ENCODE data around the gene SPON1. TPM values are rescaled to one million over a fixed set of nuclear protein-coding genes. Genes with fewer than 3 reads are reported as not detected.

Gene SPON1
- total RNA-seq, 1 experiment from 2014 or later: 46.9 TPM

DNA sequence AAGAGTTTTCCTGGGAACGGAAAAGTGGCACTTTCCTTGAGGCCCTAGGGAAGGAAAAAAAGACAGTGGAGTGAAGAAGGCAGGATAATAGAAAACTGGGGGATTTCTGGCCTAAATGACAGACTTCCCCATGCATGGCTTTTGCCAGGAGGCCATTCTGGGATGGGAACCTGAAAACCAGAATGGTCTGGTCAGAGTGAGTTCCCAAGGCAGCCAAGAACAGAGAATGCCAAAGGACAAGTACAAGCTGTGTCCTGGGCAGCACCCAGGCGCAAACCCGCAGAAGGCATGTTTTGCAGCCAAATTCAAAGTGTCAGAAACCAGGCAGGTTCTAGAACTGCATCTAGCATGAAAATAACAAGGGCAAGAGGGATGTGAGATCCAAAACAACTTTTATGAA, 162.4 kb downstream of the SPON1 start:
- no peaks in the 10 kb centered on the region for H3K36me3 Mint-ChIP-seq (ENCODE audit: insufficient read depth, unreplicated experiment)
- H3K27ac Mint-ChIP-seq (ENCODE audit: unreplicated experiment): no peak overlapping the region
- H3K4me3 Mint-ChIP-seq (ENCODE audit: unreplicated experiment): no peak overlapping the region
- no TSS peak for BruUV-seq (replicated peaks)
- H3K4me1 ChIP-seq: no peaks in the 10 kb centered on the region
- H3K4me1 Mint-ChIP-seq (ENCODE audit: low read depth, unreplicated experiment): no peaks in the 10 kb centered on the region
- intact Hi-C loops (cut with micrococcal nuclease; ENCODE audit: unreplicated experiment): no loop called here
- H3K36me3 ChIP-seq (ENCODE audit: control insufficient read depth, insufficient read depth, low read length): no peaks in the 10 kb centered on the region; the same call in 1 of the 2 replicates
- DNase-seq: no peak
- H3K9me3 Mint-ChIP-seq (ENCODE audit: unreplicated experiment): peaks cover 23% of the 10 kb centered on the region
- H3K4me3 ChIP-seq (ENCODE audit: low read depth, low read length): no peak overlapping the region
- H3K27me3 Mint-ChIP-seq (ENCODE audit: insufficient read depth, unreplicated experiment): no peaks in the 10 kb centered on the region
- POLR2A ChIA-PET: no interaction called here
- H3K9me3 ChIP-seq: no peaks in the 10 kb centered on the region
- no peaks in the 10 kb centered on the region for H3K27me3 ChIP-seq (replicated peaks; ENCODE audit: control insufficient read depth, insufficient read depth, low read length)
- TF ChIP-seq, protein P1, sequence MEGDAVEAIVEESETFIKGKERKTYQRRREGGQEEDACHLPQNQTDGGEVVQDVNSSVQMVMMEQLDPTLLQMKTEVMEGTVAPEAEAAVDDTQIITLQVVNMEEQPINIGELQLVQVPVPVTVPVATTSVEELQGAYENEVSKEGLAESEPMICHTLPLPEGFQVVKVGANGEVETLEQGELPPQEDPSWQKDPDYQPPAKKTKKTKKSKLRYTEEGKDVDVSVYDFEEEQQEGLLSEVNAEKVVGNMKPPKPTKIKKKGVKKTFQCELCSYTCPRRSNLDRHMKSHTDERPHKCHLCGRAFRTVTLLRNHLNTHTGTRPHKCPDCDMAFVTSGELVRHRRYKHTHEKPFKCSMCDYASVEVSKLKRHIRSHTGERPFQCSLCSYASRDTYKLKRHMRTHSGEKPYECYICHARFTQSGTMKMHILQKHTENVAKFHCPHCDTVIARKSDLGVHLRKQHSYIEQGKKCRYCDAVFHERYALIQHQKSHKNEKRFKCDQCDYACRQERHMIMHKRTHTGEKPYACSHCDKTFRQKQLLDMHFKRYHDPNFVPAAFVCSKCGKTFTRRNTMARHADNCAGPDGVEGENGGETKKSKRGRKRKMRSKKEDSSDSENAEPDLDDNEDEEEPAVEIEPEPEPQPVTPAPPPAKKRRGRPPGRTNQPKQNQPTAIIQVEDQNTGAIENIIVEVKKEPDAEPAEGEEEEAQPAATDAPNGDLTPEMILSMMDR (IDR thresholded peaks at IDR 0.05; ENCODE audit: insufficient read depth in 1 of 2, low read depth in 1 of 2, low read length in 1 of 2, severe bottlenecking in 1 of 2, unreplicated experiment in 1 of 2): no peak
- CTCF ChIA-PET: no interaction called here

DNA sequence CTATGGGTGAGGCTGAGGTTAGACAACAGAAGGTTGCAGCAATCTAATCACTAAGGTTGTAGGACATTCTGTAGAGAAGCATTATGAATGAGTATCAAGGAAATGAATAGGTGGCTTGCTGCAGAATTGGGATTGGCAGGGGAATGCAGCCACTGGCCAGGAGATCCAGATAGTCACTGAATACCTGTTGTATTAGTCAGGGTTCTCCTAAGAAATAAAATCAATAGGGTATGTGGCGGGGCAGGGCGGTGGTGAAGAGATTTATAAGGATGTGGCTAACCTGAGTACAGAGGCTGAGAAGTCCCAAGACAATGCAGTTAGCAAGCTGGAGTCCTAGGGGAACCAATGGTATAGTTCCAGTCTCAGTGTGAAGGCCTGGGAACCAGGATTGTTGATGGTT, 163.0 kb downstream of the SPON1 start:
- Histone ChIP-seq H3K4me3 (ENCODE audit: low read depth, low read length) (no peak overlapping the region), H3K9me3 (no peaks in the 10 kb centered on the region), H3K4me1 (no peaks in the 10 kb centered on the region), H3K36me3 (ENCODE audit: control insufficient read depth, insufficient read depth, low read length) (no peaks in the 10 kb centered on the region; the same call in 1 of the 2 replicates), H3K27me3 (replicated peaks; ENCODE audit: control insufficient read depth, insufficient read depth, low read length) (no peaks in the 10 kb centered on the region)
- Mint-ChIP-seq H3K4me3 (ENCODE audit: unreplicated experiment) (no peak overlapping the region), H3K27ac (ENCODE audit: unreplicated experiment) (no peak overlapping the region), H3K4me1 (ENCODE audit: low read depth, unreplicated experiment) (no peaks in the 10 kb centered on the region), H3K36me3 (ENCODE audit: insufficient read depth, unreplicated experiment) (no peaks in the 10 kb centered on the region), H3K9me3 (ENCODE audit: unreplicated experiment) (peaks cover 23% of the 10 kb centered on the region), H3K27me3 (ENCODE audit: insufficient read depth, unreplicated experiment) (no peaks in the 10 kb centered on the region)
- DNase-seq: no peak
- no TSS peak for BruUV-seq (replicated peaks)
- TF ChIP-seq, protein P1 (IDR thresholded peaks at IDR 0.05; ENCODE audit: insufficient read depth in 1 of 2, low read depth in 1 of 2, low read length in 1 of 2, severe bottlenecking in 1 of 2, unreplicated experiment in 1 of 2): no peak
- ChIA-PET POLR2A (no interaction called here), CTCF (no interaction called here)
- intact Hi-C loops (cut with micrococcal nuclease; ENCODE audit: unreplicated experiment): no loop called here

DNA sequence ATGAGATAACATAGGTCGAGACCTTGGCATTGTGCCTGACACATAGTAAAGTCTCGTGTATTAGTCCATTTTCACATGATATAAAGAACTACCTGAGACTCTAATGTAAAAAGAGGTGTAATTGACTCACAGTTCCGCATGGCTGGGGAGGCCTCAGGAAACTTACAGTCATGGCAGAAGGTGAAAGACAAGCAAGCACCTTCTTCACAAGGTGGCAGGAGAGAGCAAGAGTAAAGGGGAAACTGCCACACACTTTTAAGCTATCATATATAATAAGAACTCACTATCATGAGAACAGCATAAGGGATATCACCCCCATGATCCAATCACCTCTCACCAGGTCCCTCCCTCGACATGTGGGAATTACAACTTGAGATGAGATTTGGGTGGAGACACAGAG, 165.2 kb downstream of the SPON1 start:
- no peak for DNase-seq
- TF ChIP-seq, protein P1 (IDR thresholded peaks at IDR 0.05; ENCODE audit: insufficient read depth in 1 of 2, low read depth in 1 of 2, low read length in 1 of 2, severe bottlenecking in 1 of 2, unreplicated experiment in 1 of 2): no peak
- Mint-ChIP-seq H3K4me1 (ENCODE audit: low read depth, unreplicated experiment) (no peaks in the 10 kb centered on the region), H3K27ac (ENCODE audit: unreplicated experiment) (no peak overlapping the region), H3K4me3 (ENCODE audit: unreplicated experiment) (no peak overlapping the region), H3K27me3 (ENCODE audit: insufficient read depth, unreplicated experiment) (no peaks in the 10 kb centered on the region), H3K9me3 (ENCODE audit: unreplicated experiment) (peaks cover 23% of the 10 kb centered on the region), H3K36me3 (ENCODE audit: insufficient read depth, unreplicated experiment) (no peaks in the 10 kb centered on the region)
- ChIA-PET POLR2A (no interaction called here), CTCF (no interaction called here)
- Histone ChIP-seq H3K4me3 (ENCODE audit: low read depth, low read length) (no peak overlapping the region), H3K9me3 (no peaks in the 10 kb centered on the region), H3K27me3 (replicated peaks; ENCODE audit: control insufficient read depth, insufficient read depth, low read length) (no peaks in the 10 kb centered on the region), H3K36me3 (ENCODE audit: control insufficient read depth, insufficient read depth, low read length) (no peaks in the 10 kb centered on the region; the same call in 1 of the 2 replicates), H3K4me1 (peaks cover 8% of the 10 kb centered on the region)
- no TSS peak for BruUV-seq (replicated peaks)
- intact Hi-C loops (cut with micrococcal nuclease; ENCODE audit: unreplicated experiment): no loop called here
